ENCODE data around the gene KCNK3.

Gene KCNK3

DNA sequence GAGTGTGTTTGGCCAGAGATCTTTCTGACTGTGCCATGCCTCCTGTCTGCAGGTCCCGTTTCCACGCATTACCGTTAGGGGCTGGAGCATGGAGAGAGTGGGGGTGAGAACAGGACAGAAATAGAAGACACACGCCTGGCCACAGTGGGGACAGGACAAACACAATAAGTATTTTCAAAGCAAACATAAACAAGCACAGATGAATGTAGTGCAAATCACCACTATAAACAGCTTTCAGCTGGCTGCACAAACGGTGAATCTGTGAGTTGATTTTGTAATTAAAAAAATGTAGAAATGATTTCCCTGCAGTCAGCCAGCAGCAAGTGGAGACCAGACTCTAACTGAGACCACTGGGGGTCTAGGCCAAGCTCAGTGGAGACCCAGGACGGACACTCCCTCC lies 6.8 kb downstream of the KCNK3 start:
- no peak for DNase-seq (ENCODE audit: low read depth)
- H3K4me3 ChIP-seq (ENCODE audit: low read length): no peak overlapping the region
- TF ChIP-seq, protein P1, sequence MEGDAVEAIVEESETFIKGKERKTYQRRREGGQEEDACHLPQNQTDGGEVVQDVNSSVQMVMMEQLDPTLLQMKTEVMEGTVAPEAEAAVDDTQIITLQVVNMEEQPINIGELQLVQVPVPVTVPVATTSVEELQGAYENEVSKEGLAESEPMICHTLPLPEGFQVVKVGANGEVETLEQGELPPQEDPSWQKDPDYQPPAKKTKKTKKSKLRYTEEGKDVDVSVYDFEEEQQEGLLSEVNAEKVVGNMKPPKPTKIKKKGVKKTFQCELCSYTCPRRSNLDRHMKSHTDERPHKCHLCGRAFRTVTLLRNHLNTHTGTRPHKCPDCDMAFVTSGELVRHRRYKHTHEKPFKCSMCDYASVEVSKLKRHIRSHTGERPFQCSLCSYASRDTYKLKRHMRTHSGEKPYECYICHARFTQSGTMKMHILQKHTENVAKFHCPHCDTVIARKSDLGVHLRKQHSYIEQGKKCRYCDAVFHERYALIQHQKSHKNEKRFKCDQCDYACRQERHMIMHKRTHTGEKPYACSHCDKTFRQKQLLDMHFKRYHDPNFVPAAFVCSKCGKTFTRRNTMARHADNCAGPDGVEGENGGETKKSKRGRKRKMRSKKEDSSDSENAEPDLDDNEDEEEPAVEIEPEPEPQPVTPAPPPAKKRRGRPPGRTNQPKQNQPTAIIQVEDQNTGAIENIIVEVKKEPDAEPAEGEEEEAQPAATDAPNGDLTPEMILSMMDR (conservative IDR thresholded peaks at IDR 0.05; ENCODE audit: low read depth, low read length): no peak

DNA sequence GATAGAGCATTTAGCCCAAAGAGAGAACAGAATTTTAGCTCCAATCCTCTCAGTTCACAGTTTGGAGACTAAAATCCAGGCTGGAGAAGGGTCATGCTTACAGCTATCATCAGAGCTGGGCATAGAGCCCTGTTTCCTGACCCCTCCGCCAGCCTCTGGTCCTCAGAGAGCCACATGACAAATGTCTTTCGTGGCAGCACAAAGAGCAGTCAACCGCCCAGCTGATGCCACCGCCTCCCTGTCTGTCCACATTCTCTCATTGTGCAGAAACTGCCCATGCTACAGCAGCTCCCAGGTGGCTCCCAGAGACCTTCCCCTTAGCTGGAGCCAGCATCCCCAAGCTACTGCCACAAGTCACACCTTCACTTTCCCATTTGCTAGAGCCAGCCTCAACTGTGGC lies 7.6 kb downstream of the KCNK3 start:
- TF ChIP-seq, protein P1 (conservative IDR thresholded peaks at IDR 0.05; ENCODE audit: low read depth, low read length): no peak
- H3K4me3 ChIP-seq (ENCODE audit: low read length): no peak overlapping the region
- no peak for DNase-seq (ENCODE audit: low read depth)

GRCh38 chr2:26701596-26701995 lies 9.1 kb downstream of the KCNK3 start:
- no peak for DNase-seq (ENCODE audit: low read depth)
- H3K4me3 ChIP-seq (ENCODE audit: low read length): no peak overlapping the region
- TF ChIP-seq, protein P1 (conservative IDR thresholded peaks at IDR 0.05; ENCODE audit: low read depth, low read length): no peak

DNA sequence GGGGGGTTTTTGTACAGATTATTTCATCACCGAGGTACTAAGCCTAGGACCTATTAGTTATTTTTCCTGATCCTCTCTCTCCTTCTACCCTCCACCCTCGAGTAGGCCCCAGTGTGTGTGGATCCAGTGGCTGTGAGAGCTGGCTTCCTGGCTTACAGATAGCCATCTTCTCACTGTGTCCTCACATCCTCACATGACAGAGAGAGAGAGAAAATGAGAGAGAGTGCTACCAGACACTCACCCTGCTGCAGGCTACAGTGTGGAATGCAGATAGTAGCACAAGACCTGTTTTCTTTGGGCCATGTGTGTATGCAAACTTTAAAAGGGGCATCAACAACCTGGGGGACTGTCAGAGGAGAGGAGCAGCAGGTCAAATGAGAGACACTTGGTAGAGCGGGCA lies 9.5 kb downstream of the KCNK3 start:
- H3K4me3 ChIP-seq (ENCODE audit: low read length): no peak overlapping the region
- TF ChIP-seq, protein P1 (conservative IDR thresholded peaks at IDR 0.05; ENCODE audit: low read depth, low read length): no peak
- no peak for DNase-seq (ENCODE audit: low read depth)

DNA sequence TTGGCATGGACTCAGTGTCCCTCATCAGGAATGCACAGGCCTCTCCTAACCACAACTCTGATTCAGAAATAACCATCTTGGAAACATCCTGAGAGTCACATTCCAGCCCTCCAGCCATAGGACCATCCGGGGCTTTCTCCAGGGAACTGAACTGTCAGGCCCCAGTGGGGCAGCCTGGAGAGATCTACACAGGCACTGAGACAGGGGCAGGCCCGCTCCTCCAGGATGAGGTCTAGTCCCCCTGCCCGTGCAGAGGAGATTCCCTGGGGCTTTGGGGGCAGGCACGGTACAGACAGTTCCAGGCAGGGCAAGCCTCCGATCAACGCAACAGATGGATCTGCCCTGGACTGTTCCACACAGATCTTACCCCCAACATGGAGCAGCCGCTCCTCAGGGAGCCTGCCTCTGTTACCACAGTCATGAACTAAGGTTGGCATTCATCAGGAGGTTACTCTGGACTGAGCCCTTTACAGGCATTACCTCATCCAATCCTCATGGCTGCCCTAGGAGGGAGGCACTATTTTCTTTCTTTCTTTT lies 12.0 kb downstream of the KCNK3 start:
- TF ChIP-seq, protein P1 (conservative IDR thresholded peaks at IDR 0.05; ENCODE audit: low read depth, low read length): no peak
- no peak for DNase-seq (ENCODE audit: low read depth)

GRCh38 chr2:26705126-26705525 lies 12.6 kb downstream of the KCNK3 start:
- DNase-seq (ENCODE audit: low read depth): no peak
- H3K4me3 ChIP-seq (ENCODE audit: low read length): no peak overlapping the region
- TF ChIP-seq, protein P1 (conservative IDR thresholded peaks at IDR 0.05; ENCODE audit: low read depth, low read length): no peak

More for the DNA sequence above, 12.0 kb downstream of the KCNK3 start:
- no peak overlapping the region for H3K4me3 ChIP-seq (ENCODE audit: low read length)

DNA sequence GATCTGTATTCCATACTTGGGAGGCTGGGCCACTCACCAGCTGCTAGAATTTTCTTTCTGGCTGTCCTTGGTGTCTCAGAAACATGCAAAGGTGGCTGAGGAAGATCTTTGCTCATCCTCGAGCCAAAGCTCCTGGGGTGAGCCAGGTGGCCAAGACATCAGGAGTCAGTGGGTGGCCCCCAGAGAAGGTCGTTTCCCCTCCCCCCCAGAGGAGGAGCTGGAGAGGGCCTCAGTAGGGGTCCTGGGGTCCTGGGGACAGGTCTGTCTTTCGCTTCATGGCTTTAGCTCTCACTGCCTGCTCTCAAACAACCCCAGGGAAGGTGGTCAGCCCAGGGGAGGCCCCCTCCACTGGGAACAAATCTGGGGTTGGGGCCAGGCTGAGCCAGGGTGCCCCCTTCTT lies 13.6 kb downstream of the KCNK3 start:
- DNase-seq (ENCODE audit: low read depth): no peak
- H3K4me3 ChIP-seq (ENCODE audit: low read length): no peak overlapping the region
- TF ChIP-seq, protein P1 (conservative IDR thresholded peaks at IDR 0.05; ENCODE audit: low read depth, low read length): no peak
